SU-DHL-6 (cell line): Measurements from ENCODE around the gene TMEM138.

Source experiments
- H2AFZ ChIP-seq: fragments of 200-600 bp; sonication (generic); 2 replicates; pipeline ENCODE4 v1.6.1; 2014; ENCODE audit warnings: low read depth, mild to moderate bottlenecking, moderate library complexity, mixed read lengths, antibody characterized with exemption, low read length; ENCODE audit not compliant: severe bottlenecking
- H3F3A ChIP-seq: fragments of 200-600 bp; shearing (Covaris generic); 2 replicates; pipeline ENCODE4 v1.6.0; 2016; ENCODE audit warnings: antibody characterized with exemption, mild to moderate bottlenecking; ENCODE audit not compliant: insufficient read depth
- H3K27ac ChIP-seq: fragments of 200-600 bp; sonication (generic); 2 replicates; pipeline ENCODE4 v1.5.1; 2016; ENCODE audit warnings: low read depth, mild to moderate bottlenecking, low read length, moderate library complexity, mixed read lengths
- H3K27me3 ChIP-seq: fragments of 200-600 bp; sonication (generic), shearing (Covaris generic); 2 replicates; pipeline ENCODE4 v1.6.0; 2014; ENCODE audit warnings: mild to moderate bottlenecking, low read length
- H3K36me3 ChIP-seq: fragments of 200-600 bp; sonication (generic); 2 replicates; pipeline ENCODE4 v1.6.1; 2014; ENCODE audit warnings: mild to moderate bottlenecking, low read length, mixed read lengths
- H3K4me2 ChIP-seq: fragments of 300-600, 200-600 bp; shearing (Covaris generic), sonication (generic); 2 replicates; pipeline ENCODE4 v1.6.0; 2014; ENCODE audit warnings: low read length, low read depth, mild to moderate bottlenecking; ENCODE audit not compliant: poor library complexity, severe bottlenecking
- H3K4me3 ChIP-seq: fragments of 200-600 bp; sonication (generic); 2 replicates; pipeline ENCODE4 v1.5.1; 2014; ENCODE audit warnings: antibody characterized with exemption, low read length, mild to moderate bottlenecking, mixed read lengths; ENCODE audit not compliant: insufficient read depth, poor library complexity, severe bottlenecking
- H3K79me2 ChIP-seq: fragments of 200-600 bp; sonication (generic); 2 replicates; pipeline ENCODE4 v1.6.1; 2014; ENCODE audit warnings: mild to moderate bottlenecking, low read length, moderate library complexity; ENCODE audit not compliant: insufficient read depth
- H3K9ac ChIP-seq: fragments of 200-600 bp; sonication (generic); 2 replicates; pipeline ENCODE4 v1.7.0; 2014; ENCODE audit warnings: mild to moderate bottlenecking, low read length
- H3K9me2 ChIP-seq: fragments of 200-600 bp; sonication (generic); replicated peaks from 2 replicates; pipeline ENCODE4 v1.6.1; 2014; ENCODE audit warnings: low read length; ENCODE audit not compliant: insufficient read depth
- H3K9me3 ChIP-seq: fragments of 200-600 bp; sonication (generic); 2 replicates; pipeline ENCODE4 v1.6.1; 2014; ENCODE audit warnings: low read length, mixed read lengths; ENCODE audit not compliant: insufficient read depth
- H4K20me1 ChIP-seq: fragments of 200-600 bp; sonication (generic); 2 replicates; pipeline ENCODE4 v1.6.1; 2014; ENCODE audit warnings: low read depth, mild to moderate bottlenecking, antibody characterized with exemption, low read length, moderate library complexity, mixed read lengths
- CTCF ChIP-seq: fragments of 200-600 bp; sonication (generic); IDR thresholded peaks from one replicate; pipeline ENCODE4 v1.5.1; 2017; ENCODE audit warnings: antibody characterized with exemption, mild to moderate bottlenecking, low read length, moderate library complexity; ENCODE audit not compliant: insufficient read depth, poor library complexity, severe bottlenecking
- EZH2phosphoT487 ChIP-seq: fragments of 200-600 bp; sonication (generic), shearing (Covaris generic); conservative IDR thresholded peaks from 2 replicates; pipeline ENCODE4 v1.6.1; 2018; ENCODE audit warnings: mild to moderate bottlenecking, antibody characterized with exemption, low read length, moderate library complexity, mixed read lengths

Gene TMEM138

GRCh38 chr11:61375761-61376108, 13.6 kb downstream of the TMEM138 start:
- Histone ChIP-seq H3F3A (peaks cover 12% of the 10 kb centered on the region; the same call in 1 of the 2 replicates), H3K9me3 (peaks cover 20% of the 10 kb centered on the region; the same call in 1 of the 2 replicates), H3K4me2 (no peak overlapping the region), H3K36me3 (peaks cover 25% of the 10 kb centered on the region), H3K9me2 (no peaks in the 10 kb centered on the region), H4K20me1 (no peaks in the 10 kb centered on the region), H3K9ac (no peak overlapping the region), H3K27me3 (no peaks in the 10 kb centered on the region), H3K79me2 (no peaks in the 10 kb centered on the region), H3K27ac (no peak overlapping the region), H2AFZ (no peak overlapping the region), H3K4me3 (no peak overlapping the region)
- TF ChIP-seq CTCF (no peak), EZH2phosphoT487 (no peak)

- H3K9ac ChIP-seq = no peak overlapping the region
- no peak overlapping the region for H3K27ac ChIP-seq
- H3K9me3 ChIP-seq = peaks cover 13% of the 10 kb centered on the region; the same call in 1 of the 2 replicates
- H3K4me3 ChIP-seq = no peak overlapping the region
- H2AFZ ChIP-seq = no peak overlapping the region
- TF ChIP-seq CTCF (no peak), EZH2phosphoT487 (no peak)
- H3K79me2 ChIP-seq = no peaks in the 10 kb centered on the region
- H3F3A ChIP-seq = peaks cover 12% of the 10 kb centered on the region; the same call in 1 of the 2 replicates
- H3K27me3 ChIP-seq = no peaks in the 10 kb centered on the region
- H3K9me2 ChIP-seq = no peaks in the 10 kb centered on the region
- H3K36me3 ChIP-seq = peaks cover 21% of the 10 kb centered on the region
- H3K4me2 ChIP-seq = no peak overlapping the region
- H4K20me1 ChIP-seq = no peaks in the 10 kb centered on the region
These were observed 15.4 kb downstream of the TMEM138 start for GRCh38 chr11:61377461-61378160.

GRCh38 chr11:61378713-61379313, 16.6 kb downstream of the TMEM138 start:
- 0 out of 2 replicates have a peak, but pooled peaks cover 7% of the 10 kb centered on the region for H3K9me3 ChIP-seq
- no peak overlapping the region for H3K4me2 ChIP-seq
- no peak overlapping the region for H3K27ac ChIP-seq
- no peak overlapping the region for H3K4me3 ChIP-seq
- H3K9me2 ChIP-seq = no peaks in the 10 kb centered on the region
- H3K9ac ChIP-seq = no peak overlapping the region
- TF ChIP-seq EZH2phosphoT487 (no peak), CTCF (no peak)
- H3K36me3 ChIP-seq = peaks cover 12% of the 10 kb centered on the region
- no peaks in the 10 kb centered on the region for H3K79me2 ChIP-seq
- H3K27me3 ChIP-seq = no peaks in the 10 kb centered on the region
- H4K20me1 ChIP-seq = no peaks in the 10 kb centered on the region
- 0 out of 2 replicates have a peak, but pooled peaks cover 7% of the 10 kb centered on the region for H3F3A ChIP-seq
- no peak overlapping the region for H2AFZ ChIP-seq
